H1 (cell line): ENCODE results near the gene TMEM120B.

ENCODE experiments used
- CTCF ChIP-seq, 3 experiments: IDR thresholded peaks; 1 replicate in 2 of 3; 2 replicates in 1 of 3; pipeline versions ENCODE4 v1.5.1 to v1.6.1; 2011; ENCODE audit warnings: low read length in 3 of 3, mild to moderate bottlenecking in 3 of 3, inconsistent platforms in 2 of 3, low read depth in 1 of 3, moderate library complexity in 1 of 3; ENCODE audit not compliant: insufficient read depth in 1 of 3; ENCODE audit errors: control extremely low read depth in 1 of 3
- SP4 ChIP-seq: IDR thresholded peaks from 2 replicates; pipeline ENCODE4 v1.6.1; 2012; ENCODE audit warnings: low read length, inconsistent platforms
- TAF7 ChIP-seq: optimal IDR thresholded peaks from 2 replicates; pipeline ENCODE3; 2011; ENCODE audit warnings: low read depth, mild to moderate bottlenecking, inconsistent platforms, low read length, moderate library complexity, borderline replicate concordance

GRCh38 chr12:121799842-121800693, 87.5 kb downstream of the TMEM120B start:
- TF ChIP-seq TAF7 (no peak), CTCF (IDR thresholded peaks at IDR 0.05; ENCODE audit: control extremely low read depth in 1 of 3, insufficient read depth in 1 of 3, low read depth in 1 of 3, low read length in 3 of 3) (no peak), SP4 (no peak)
